ENCODE results near the gene C1QTNF7.

GRCh38 chr4:15418956-15419355, 8.9 kb upstream of the C1QTNF7 start:
- TF ChIP-seq EZH2phosphoT487 (IDR thresholded peaks at IDR 0.05; ENCODE audit: borderline replicate concordance, low read depth), result no peak
- no peak for TF ChIP-seq JUND (IDR thresholded peaks at IDR 0.05)
- no peak for TF ChIP-seq CTCF (IDR thresholded peaks at IDR 0.05)

Data from SK-N-SH (cell line).